Measurements from ENCODE around the gene MUC13. TPM values are rescaled to one million over a fixed set of nuclear protein-coding genes. Genes with fewer than 3 reads are reported as not detected.
A peak's percentile ranks its signal among the peaks of the same experiment; 100 is the strongest.

The MUC13 gene
- total RNA-seq, 1 experiment from 2014 or later: not detected

DNA sequence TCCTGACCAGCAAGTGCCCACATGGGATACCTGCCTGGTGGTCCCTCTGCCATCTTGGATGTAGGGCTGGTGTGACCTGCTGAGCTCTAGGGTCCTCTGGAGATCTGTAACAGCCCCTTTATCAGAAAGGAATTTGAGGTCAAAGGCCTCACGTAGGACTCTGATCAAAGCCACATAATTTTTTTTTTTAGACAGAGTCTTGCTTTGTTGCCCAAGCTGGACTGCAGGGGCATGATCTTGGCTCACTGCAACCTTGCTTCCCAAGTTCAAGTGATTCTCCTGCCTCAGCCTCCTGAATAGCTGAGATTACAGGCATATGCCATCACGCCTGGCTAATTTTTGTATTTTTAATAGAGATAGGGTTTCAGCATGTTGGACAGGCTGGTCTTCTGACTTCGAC, 56.9 kb downstream of the MUC13 start:
- TF ChIP-seq, protein P1, sequence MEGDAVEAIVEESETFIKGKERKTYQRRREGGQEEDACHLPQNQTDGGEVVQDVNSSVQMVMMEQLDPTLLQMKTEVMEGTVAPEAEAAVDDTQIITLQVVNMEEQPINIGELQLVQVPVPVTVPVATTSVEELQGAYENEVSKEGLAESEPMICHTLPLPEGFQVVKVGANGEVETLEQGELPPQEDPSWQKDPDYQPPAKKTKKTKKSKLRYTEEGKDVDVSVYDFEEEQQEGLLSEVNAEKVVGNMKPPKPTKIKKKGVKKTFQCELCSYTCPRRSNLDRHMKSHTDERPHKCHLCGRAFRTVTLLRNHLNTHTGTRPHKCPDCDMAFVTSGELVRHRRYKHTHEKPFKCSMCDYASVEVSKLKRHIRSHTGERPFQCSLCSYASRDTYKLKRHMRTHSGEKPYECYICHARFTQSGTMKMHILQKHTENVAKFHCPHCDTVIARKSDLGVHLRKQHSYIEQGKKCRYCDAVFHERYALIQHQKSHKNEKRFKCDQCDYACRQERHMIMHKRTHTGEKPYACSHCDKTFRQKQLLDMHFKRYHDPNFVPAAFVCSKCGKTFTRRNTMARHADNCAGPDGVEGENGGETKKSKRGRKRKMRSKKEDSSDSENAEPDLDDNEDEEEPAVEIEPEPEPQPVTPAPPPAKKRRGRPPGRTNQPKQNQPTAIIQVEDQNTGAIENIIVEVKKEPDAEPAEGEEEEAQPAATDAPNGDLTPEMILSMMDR (conservative IDR thresholded peaks at IDR 0.05): no peak
- H2BK12ac ChIP-seq (ENCODE audit: insufficient read length, low read depth, low read length): no peak overlapping the region
- no peak overlapping the region for H3K4me2 ChIP-seq (ENCODE audit: insufficient read depth, insufficient read length, low read length)
- H2BK15ac ChIP-seq (ENCODE audit: low read depth, low read length): no peak overlapping the region
- Mint-ChIP-seq H3K4me1 (peaks cover 62 to 63% of the 10 kb centered on the region in 2 experiments), H3K4me3 (no peak overlapping the region), H3K9me3 (no peaks in the 10 kb centered on the region; a peak in 1 of 5 replicates), H3K27ac (peak overlapping the region in 1 of 3 experiments; percentile 63; a peak in 1 of 7 replicates), H3K27me3 (ENCODE audit: low read depth) (no peaks in the 10 kb centered on the region), H3K36me3 (ENCODE audit: insufficient read depth in 1 of 3, low read depth in 3 of 3) (peaks cover 2 to 21% (median 5%) of the 10 kb centered on the region in 3 experiments)
- no peak for DNase-seq
- H3K4ac ChIP-seq (ENCODE audit: low read depth, low read length): no peak overlapping the region
- no peak overlapping the region for H3K27ac ChIP-seq (ENCODE audit: insufficient read length, low read depth, low read length)
- no peak overlapping the region for H4K5ac ChIP-seq (ENCODE audit: insufficient read length, low read depth, low read length)
- H3K9ac ChIP-seq (ENCODE audit: extremely low read depth, insufficient read length, low read length): no peak overlapping the region
- no peak overlapping the region for H3T11ph ChIP-seq (ENCODE audit: low read length)
- peaks cover 49% of the 10 kb centered on the region; the same call in 1 of the 2 replicates for H3K79me2 ChIP-seq (ENCODE audit: insufficient read depth, low read length)
- peaks cover 15% of the 10 kb centered on the region; the same call in 1 of the 2 replicates for H3K4me1 ChIP-seq (ENCODE audit: insufficient read depth, low read length)
- H2AFZ ChIP-seq (ENCODE audit: low read length): no peak overlapping the region
- no peak overlapping the region for H4K8ac ChIP-seq (replicated peaks; ENCODE audit: insufficient read length, low read depth, low read length)
- no peak overlapping the region for H2BK20ac ChIP-seq (ENCODE audit: low read depth, low read length, poor library complexity, severe bottlenecking)
- no peaks in the 10 kb centered on the region for H3K23me2 ChIP-seq (ENCODE audit: insufficient read length, low read depth, low read length, poor library complexity, severe bottlenecking)
- H3K9me3 ChIP-seq (ENCODE audit: control insufficient read depth, low read depth, low read length): no peaks in the 10 kb centered on the region
- no peaks in the 10 kb centered on the region for H4K20me1 ChIP-seq (ENCODE audit: control insufficient read depth, insufficient read depth, insufficient read length)
- peaks cover 5% of the 10 kb centered on the region for H3K79me1 ChIP-seq (ENCODE audit: insufficient read depth, low read depth, low read length, poor library complexity, severe bottlenecking)
- H3K14ac ChIP-seq (ENCODE audit: insufficient read depth, low read length): no peak overlapping the region
- no CpG with 5 or more reads among the region's 3 CpGs for WGBS (ENCODE audit: extremely low coverage, insufficient read length, low lambda C conversion rate)
- no peak overlapping the region for H2BK5ac ChIP-seq (ENCODE audit: insufficient read length, low read length)
- no peak overlapping the region for H4K91ac ChIP-seq (ENCODE audit: insufficient read length, low read depth, low read length)
- no peak overlapping the region for H2BK120ac ChIP-seq (ENCODE audit: low read depth, low read length, poor library complexity, severe bottlenecking)
- H3K56ac ChIP-seq (ENCODE audit: insufficient read length, low read depth, low read length): no peak overlapping the region
- no peak overlapping the region for H3K23ac ChIP-seq (ENCODE audit: insufficient read length, low read depth, low read length)
- H3K27me3 ChIP-seq (ENCODE audit: insufficient read depth, low read length): no peaks in the 10 kb centered on the region
- no peak overlapping the region for H2AK5ac ChIP-seq (ENCODE audit: insufficient read length, low read length)
- no peak overlapping the region for H3K18ac ChIP-seq (ENCODE audit: insufficient read length, low read depth, low read length)
